Upper lobe of left lung (tissue), 6 donors: Measurements from ENCODE around the gene COL9A3. TPM values are rescaled to one million over a fixed set of nuclear protein-coding genes. Genes with fewer than 3 reads are reported as not detected.

Experiments
- ATAC-seq, 2 donors: fragments of 200-7000 bp; cut with Tn5 transposase; one replicate each; pipeline ENCODE4 v1.9.1; 2022; ENCODE audit warnings: mild to moderate bottlenecking in 2 of 2, moderate library complexity in 2 of 2; ENCODE audit not compliant: low FRiP score in 2 of 2
- DNase-seq, 2 donors: peaks; one replicate each; pipeline ENCODE4 v3.0.0-alpha.2; 2019 to 2020
- H3K27ac ChIP-seq, 4 donors: fragments of 200-600 bp; sonication (generic); one replicate each; pipeline ENCODE4 v1.5.1; 2016 to 2019
- H3K27me3 ChIP-seq, 4 donors: fragments of 200-600 bp; sonication (generic); one replicate each; pipeline ENCODE4 v1.5.1; 2017 to 2019
- H3K36me3 ChIP-seq, 4 donors: fragments of 200-600 bp; sonication (generic); one replicate each; pipeline ENCODE4 v1.5.1; 2016 to 2019
- H3K4me1 ChIP-seq, 4 donors: fragments of 200-600 bp; sonication (generic); one replicate each; pipeline ENCODE4 v1.5.1; 2018 to 2019
- H3K4me3 ChIP-seq, 4 donors: fragments of 200-600 bp; sonication (generic); one replicate each; pipeline ENCODE4 v1.5.1; 2017 to 2019; ENCODE audit warnings: mild to moderate bottlenecking in 2 of 4, moderate library complexity in 1 of 4
- H3K9me3 ChIP-seq, 4 donors: fragments of 200-600 bp; sonication (generic); one replicate each; pipeline ENCODE4 v1.5.1; 2018 to 2019
- EP300 ChIP-seq, 4 donors: sonication (generic); formaldehyde crosslinking; IDR thresholded peaks; one replicate each; pipeline ENCODE4 v1.5.1; 2017; ENCODE audit warnings: antibody characterized with exemption in 4 of 4, control low read depth in 2 of 4
- POLR2A ChIP-seq, 4 donors: fragments of 450-650 bp; IDR thresholded peaks; one replicate each; pipeline ENCODE4 v1.5.1; 2016 to 2017; ENCODE audit warnings: antibody characterized with exemption in 4 of 4, mild to moderate bottlenecking in 2 of 4
- POLR2AphosphoS5 ChIP-seq, 2 donors: sonication (generic); formaldehyde crosslinking; IDR thresholded peaks; one replicate each; pipeline ENCODE4 v1.5.1; 2017; ENCODE audit warnings: antibody characterized with exemption in 2 of 2
- WGBS, 2 donors: methylation state at CpG; one replicate each; pipeline ENCODE4 v1.1.5; 2017 to 2018; 5-methylcytosine and 5-hydroxymethylcytosine counted together
- total RNA-seq, 6 donors: library from RNA; depleted of rRNA in 4 of 6; stranded (reverse); fragments of >200 nt in 4 of 6; gene quantifications; one replicate each; pipeline versions ENCODE4 v1.1.0 to v1.2.1, GENCODE V29; 2016 to 2021
- TF ChIP-seq, protein P1 (sequence below), 6 experiments: fragments of 450-650 bp in 4 of 6; fragments of 200-600 bp in 2 of 6; sonication (generic) in 2 of 6; IDR thresholded peaks; one replicate each; pipeline ENCODE4 v1.5.1; 2016 to 2019; ENCODE audit warnings: antibody characterized with exemption in 6 of 6
- donor health status: DM: no; HTN: no; CAD: no; lungs with moderate emphysema.
- donor health status: DM: no; HTN: yes; CAD: no; lungs with severe emphysema.

The COL9A3 gene
- total RNA-seq, 6 donors from 2014 or later: 0.57 to 8.4 (median 2.1) TPM; not detected in 1

DNA sequence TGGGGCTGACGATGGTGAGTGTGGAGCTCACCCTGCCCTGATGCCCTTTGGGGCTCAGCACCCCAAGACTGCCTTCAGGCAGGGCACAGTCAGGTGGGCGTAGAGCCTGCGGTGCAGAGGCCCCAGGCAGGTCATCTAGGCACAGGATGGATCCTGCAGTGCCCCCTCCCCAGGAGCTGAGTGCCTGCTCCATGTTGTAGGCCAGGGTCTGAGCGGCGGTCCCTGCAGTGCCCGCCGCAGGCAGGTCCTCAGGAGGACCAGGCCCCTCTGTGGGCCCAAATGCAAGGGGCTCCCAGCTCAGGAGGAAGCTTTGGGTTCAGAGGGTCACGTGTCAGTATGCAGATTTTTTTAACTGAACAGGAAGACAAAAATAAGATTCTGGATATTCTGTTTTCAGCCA, 17.8 kb upstream of the COL9A3 start:
- peak in 1 of 2 donors; percentile 43 for DNase-seq
- Histone ChIP-seq H3K4me3 (no peak overlapping the region), H3K9me3 (no peaks in the 10 kb centered on the region), H3K4me1 (peaks cover 10 to 37% (median 19%) of the 10 kb centered on the region in 4 donors), H3K27ac (no peak overlapping the region), H3K27me3 (no peaks in the 10 kb centered on the region), H3K36me3 (peaks cover 8 to 35% (median 23%) of the 10 kb centered on the region in 4 donors)
- 81 to 87% methylated on average over 3 to 8 of the region's 8 CpGs for WGBS, 2 donors
- TF ChIP-seq EP300 (IDR thresholded peaks at IDR 0.05): no peak
- ATAC-seq: no peak

DNA sequence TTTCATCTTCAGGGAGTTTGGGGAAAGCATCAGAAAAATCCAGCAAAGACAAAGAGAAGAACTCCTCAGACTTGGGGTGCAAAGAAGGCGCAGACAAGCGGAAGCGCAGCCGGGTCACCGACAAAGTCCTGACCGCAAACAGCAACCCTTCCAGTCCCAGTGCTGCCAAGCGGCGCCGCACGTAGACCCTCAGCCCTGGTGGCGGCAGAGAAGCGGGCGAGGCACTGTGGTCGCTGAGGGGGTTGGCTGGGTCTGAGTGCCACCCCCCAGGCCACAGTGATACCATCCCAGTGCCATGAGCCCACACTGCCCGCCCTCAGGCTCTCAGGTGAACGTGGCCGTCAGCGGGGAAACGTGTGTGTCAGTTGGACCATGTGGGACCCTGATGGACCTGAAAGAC, 17.4 kb upstream of the COL9A3 start:
- Histone ChIP-seq H3K27ac (no peak overlapping the region), H3K4me3 (no peak overlapping the region), H3K4me1 (peaks cover 12 to 39% (median 22%) of the 10 kb centered on the region in 4 donors), H3K36me3 (peaks cover 8 to 35% (median 23%) of the 10 kb centered on the region in 4 donors), H3K27me3 (no peaks in the 10 kb centered on the region), H3K9me3 (no peaks in the 10 kb centered on the region)
- TF ChIP-seq POLR2A (IDR thresholded peaks at IDR 0.05) (no peak), EP300 (IDR thresholded peaks at IDR 0.05) (no peak), POLR2AphosphoS5 (IDR thresholded peaks at IDR 0.05) (no peak)
- TF ChIP-seq, protein P1, sequence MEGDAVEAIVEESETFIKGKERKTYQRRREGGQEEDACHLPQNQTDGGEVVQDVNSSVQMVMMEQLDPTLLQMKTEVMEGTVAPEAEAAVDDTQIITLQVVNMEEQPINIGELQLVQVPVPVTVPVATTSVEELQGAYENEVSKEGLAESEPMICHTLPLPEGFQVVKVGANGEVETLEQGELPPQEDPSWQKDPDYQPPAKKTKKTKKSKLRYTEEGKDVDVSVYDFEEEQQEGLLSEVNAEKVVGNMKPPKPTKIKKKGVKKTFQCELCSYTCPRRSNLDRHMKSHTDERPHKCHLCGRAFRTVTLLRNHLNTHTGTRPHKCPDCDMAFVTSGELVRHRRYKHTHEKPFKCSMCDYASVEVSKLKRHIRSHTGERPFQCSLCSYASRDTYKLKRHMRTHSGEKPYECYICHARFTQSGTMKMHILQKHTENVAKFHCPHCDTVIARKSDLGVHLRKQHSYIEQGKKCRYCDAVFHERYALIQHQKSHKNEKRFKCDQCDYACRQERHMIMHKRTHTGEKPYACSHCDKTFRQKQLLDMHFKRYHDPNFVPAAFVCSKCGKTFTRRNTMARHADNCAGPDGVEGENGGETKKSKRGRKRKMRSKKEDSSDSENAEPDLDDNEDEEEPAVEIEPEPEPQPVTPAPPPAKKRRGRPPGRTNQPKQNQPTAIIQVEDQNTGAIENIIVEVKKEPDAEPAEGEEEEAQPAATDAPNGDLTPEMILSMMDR (IDR thresholded peaks at IDR 0.05): no peak
- no peak for ATAC-seq
- DNase-seq: peak in 1 of 2 donors; percentile 76
- WGBS, 2 donors: 94 to 95% methylated on average over 11 to 19 of the region's 19 CpGs

DNA sequence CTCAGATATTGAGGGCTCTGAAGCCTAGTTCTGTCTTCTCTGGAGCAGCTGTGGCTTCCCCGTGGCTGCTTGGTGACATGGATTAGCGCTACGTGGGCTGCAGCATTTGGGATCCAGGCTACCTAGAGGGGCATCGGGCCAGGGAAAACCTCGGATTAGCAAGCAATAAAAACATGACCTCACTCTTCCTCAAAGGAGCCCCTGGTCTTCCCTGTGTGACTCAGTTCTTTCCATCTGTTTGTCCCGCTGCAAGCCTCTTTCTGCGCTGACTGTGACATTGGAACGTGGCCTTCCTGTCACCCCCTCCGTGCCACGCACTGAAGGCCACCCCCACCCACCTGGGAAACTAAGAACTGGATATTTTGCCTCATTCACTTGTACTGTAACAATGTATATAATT, 17.0 kb upstream of the COL9A3 start:
- Histone ChIP-seq H3K9me3 (no peaks in the 10 kb centered on the region), H3K27ac (no peak overlapping the region), H3K4me1 (peaks cover 12 to 35% (median 18%) of the 10 kb centered on the region in 4 donors), H3K4me3 (no peak overlapping the region), H3K36me3 (peaks cover 8 to 35% (median 23%) of the 10 kb centered on the region in 4 donors), H3K27me3 (no peaks in the 10 kb centered on the region)
- DNase-seq (no peak), ATAC-seq (no peak)
- TF ChIP-seq POLR2AphosphoS5 (IDR thresholded peaks at IDR 0.05) (no peak), EP300 (IDR thresholded peaks at IDR 0.05) (no peak), POLR2A (IDR thresholded peaks at IDR 0.05) (no peak)
- TF ChIP-seq, protein P1 (IDR thresholded peaks at IDR 0.05): no peak
- WGBS, 2 donors: 93 to 95% methylated on average over 7 to 10 of the region's 10 CpGs

DNA sequence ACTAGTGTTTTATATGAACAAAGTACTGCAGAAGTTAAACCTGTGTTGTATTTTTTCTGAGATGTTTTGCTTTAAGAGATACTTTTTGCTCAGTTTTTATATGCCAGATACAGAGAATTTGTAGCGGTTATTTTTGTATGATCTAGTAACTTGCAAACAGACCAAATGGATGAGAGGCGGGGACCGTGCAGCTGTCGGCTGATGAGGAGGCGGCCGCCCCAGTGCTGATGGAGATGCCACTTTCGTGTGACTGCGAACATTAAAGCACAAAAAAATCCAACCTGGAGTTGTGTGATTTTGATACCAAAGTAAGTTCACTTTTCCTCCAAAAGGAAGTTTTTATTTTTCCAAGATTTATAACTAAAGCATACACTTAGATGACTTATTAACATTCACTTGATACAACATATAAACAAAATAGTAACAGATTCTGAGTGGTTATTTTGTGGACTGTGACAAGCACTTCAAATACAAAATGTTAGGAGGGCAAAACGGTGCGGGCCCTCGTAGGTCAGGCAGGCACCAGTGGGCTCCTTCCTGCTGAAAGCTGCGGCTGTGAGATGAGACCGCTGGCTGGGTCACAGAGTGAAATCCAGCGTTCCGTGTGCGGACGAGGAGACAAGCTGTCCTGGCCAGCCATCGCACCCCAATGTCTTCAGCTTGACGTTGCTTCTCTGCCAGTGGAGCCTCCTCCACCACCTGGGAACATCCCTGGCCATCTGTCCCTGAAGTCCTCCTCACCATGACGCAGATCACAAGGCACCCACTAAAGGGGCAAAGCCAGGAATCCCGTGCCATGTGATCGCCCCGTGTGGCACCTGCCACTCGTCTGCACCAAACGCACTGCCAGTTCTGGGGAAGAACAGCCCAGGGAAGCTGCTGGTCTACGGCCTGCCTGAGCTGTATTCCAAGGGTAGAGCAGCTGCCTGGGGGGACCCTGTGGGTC, 16.3 kb upstream of the COL9A3 start:
- ATAC-seq (no peak), DNase-seq (no peak)
- no peaks in the 10 kb centered on the region for H3K27me3 ChIP-seq
- TF ChIP-seq POLR2A (IDR thresholded peaks at IDR 0.05) (no peak), EP300 (IDR thresholded peaks at IDR 0.05) (no peak), POLR2AphosphoS5 (IDR thresholded peaks at IDR 0.05) (no peak)
- TF ChIP-seq, protein P1 (IDR thresholded peaks at IDR 0.05): no peak
- no peaks in the 10 kb centered on the region for H3K9me3 ChIP-seq
- peaks cover 8 to 35% (median 23%) of the 10 kb centered on the region in 4 donors for H3K36me3 ChIP-seq
- H3K27ac ChIP-seq: no peak overlapping the region
- WGBS, 2 donors: 87 to 93% methylated on average over 15 to 26 of the region's 26 CpGs
- H3K4me3 ChIP-seq: no peak overlapping the region
- peaks cover 13 to 30% (median 18%) of the 10 kb centered on the region in 4 donors for H3K4me1 ChIP-seq

DNA sequence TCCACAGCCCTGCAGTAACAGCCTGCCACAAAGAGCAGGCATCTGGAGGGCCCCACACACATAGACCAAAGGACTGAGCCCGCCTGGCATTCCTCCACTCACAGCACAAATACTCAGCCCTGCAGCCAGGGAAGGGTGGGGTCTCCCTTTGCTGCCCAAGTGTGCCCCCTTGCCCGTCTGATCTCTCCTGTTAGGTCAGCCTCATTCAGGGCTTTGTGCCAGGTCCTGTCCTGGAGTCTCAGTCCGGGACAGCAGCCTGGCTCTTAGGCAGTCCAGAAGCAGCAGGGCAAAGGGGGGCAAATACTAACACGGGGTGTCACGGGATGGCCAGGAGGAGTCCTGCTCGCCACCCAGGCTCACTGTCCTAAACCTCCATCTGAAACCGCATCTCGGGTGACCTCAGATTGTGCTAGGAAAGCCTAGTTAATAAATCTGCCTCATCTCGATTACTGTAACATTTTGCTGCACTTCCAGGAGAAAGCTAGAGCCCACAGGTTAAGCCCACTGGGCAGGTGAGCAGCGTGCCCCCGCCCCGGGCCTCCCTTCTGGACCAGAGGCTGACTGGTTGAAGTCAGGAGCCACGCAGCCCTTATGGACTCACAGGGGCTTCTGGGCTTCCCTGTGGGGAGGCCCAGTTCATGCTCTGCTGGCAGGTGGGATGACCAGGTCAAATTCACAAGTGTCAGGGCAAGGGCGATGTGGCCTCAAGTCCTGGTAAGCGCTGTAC, 15.4 kb upstream of the COL9A3 start:
- peak in 1 of 2 donors; percentile 72 for DNase-seq

More for the DNA sequence above, 15.4 kb upstream of the COL9A3 start:
- ATAC-seq: no peak
- H3K36me3 ChIP-seq: peaks cover 8 to 35% (median 23%) of the 10 kb centered on the region in 4 donors
- no peak for TF ChIP-seq POLR2AphosphoS5 (IDR thresholded peaks at IDR 0.05)
- no peak for TF ChIP-seq POLR2A (IDR thresholded peaks at IDR 0.05)
- TF ChIP-seq, protein P1 (IDR thresholded peaks at IDR 0.05): no peak
- TF ChIP-seq EP300 (IDR thresholded peaks at IDR 0.05): no peak
- H3K27me3 ChIP-seq: no peaks in the 10 kb centered on the region
- WGBS, 2 donors: 84 to 89% methylated on average over 11 to 15 of the region's 15 CpGs
- H3K4me3 ChIP-seq: no peak overlapping the region
- H3K27ac ChIP-seq: no peak overlapping the region
- H3K4me1 ChIP-seq: peaks cover 22 to 34% (median 26%) of the 10 kb centered on the region in 4 donors
- H3K9me3 ChIP-seq: no peaks in the 10 kb centered on the region
